ENCODE results near the gene SHISA4.
"Not testable (repeated sequence)": the region's sequence is repeated elsewhere in the genome, so short reads cannot be mapped to it uniquely, and the experiment has no call there.

SHISA4 gene, protein sequence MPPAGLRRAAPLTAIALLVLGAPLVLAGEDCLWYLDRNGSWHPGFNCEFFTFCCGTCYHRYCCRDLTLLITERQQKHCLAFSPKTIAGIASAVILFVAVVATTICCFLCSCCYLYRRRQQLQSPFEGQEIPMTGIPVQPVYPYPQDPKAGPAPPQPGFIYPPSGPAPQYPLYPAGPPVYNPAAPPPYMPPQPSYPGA

GRCh38 chr1:201888282-201889089 is at the start of gene SHISA4:
Gene SHISA4 (plus strand): TSS chr1:201888898. CDS start chr1:201888995, 97 bp downstream.
- DNase-seq (ENCODE audit: low read depth), result no peak

- DNase-seq (ENCODE audit: low read depth), result not testable (repeated sequence)
Observed at GRCh38 chr1:201839089-201839488, 49.6 kb upstream of the SHISA4 start.

DNA sequence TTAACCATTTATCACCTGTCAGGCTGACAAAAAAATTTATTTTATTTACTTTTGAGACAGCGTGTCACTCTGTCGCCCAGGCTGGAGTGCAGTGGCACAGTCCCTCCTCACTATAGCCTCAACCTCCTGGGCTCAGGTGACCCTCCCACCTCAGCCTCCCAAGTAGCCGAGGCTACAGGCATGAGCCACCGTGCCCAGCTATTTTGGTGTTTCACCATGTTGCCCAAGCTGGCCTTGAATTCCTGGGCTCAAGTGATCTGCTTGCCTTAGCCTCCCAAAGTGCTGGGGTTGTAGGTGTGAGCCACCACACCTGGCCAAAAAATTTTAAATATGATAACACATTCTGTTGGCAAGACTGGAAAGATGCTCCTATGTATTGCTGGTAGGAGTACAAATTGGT is 48.6 kb upstream of the SHISA4 start:
- DNase-seq (ENCODE audit: low read depth), result no peak

DNA sequence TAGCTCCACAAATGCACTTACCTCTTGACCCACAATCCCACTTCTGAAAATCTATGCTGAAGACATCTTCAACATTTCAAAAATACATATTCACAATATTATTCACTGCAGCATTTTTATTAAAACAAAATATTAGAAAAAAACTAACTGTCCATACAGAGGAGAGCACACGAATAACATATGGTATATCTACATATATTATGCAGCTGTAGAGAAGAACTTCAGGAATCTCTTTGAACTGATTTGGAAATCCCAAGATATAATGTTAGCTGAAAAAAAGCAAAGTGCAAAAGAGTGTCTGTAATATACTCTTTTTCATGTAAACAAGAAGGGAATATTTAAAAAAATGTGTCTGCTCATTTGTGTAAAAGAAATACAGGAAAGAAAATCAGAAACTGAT is 48.2 kb upstream of the SHISA4 start:
- no peak for DNase-seq (ENCODE audit: low read depth)

DNA sequence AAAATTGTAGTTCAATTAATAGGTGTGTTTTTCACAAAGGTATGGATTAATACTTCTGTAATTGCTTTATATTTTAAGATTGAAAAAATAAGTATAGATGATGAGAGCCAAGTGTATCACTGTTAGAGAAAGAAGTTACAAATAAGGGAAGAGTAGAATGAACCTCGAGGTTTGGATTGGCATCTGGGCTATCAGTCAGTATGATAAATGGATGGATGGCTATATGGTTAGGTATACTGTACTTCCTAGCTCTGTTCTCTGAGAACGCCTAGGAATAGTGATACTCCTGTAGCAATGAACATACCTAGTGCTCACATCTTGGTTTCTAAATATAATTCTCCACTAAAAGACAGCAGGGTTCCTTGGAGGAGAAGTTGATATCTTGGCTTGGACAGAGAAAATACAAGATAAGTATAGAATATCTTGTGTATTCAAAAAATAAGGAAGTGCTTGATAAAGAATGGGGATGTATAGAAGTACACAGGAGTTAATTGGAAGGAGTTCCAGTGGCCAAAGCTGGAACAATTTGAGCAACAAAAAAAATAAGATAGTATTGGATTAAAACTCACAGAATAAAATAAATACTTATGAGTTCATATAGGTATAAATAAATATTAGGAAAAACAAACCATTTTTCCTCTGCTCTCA is 47.3 kb upstream of the SHISA4 start:
- no peak for DNase-seq (ENCODE audit: low read depth)

DNA sequence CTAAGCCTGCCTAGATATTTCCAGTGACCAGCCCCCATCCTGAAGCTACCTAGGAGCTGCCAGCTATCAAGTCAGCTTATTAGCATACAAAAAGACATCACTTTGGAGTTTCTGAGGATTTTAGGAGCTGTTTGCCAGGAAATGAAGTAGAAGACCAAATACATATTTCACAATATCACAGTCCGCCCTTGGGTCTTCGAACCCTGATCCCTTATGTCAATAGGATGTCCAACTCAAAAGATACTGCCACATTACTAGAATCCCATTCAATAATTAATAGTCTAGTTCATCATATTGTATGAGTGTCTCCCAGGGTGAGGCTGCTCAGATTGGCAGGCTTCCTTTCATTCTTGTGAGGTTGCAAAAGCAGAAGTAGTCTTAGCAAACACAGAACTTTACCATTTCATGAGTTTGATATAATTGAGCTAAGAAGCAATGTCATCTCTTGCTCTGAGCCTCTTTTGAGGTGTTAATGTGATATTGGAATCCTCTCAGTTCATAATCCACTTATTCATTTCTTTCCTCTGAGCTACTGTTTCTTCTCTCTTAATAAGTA is 46.1 kb upstream of the SHISA4 start:
- DNase-seq (ENCODE audit: low read depth), result no peak

- DNase-seq (ENCODE audit: low read depth), result no peak
Observed at GRCh38 chr1:201845331-201846083, 43.2 kb upstream of the SHISA4 start.

- no peak for DNase-seq (ENCODE audit: low read depth)
Observed at GRCh38 chr1:201847150-201847549, 41.5 kb upstream of the SHISA4 start.

DNA sequence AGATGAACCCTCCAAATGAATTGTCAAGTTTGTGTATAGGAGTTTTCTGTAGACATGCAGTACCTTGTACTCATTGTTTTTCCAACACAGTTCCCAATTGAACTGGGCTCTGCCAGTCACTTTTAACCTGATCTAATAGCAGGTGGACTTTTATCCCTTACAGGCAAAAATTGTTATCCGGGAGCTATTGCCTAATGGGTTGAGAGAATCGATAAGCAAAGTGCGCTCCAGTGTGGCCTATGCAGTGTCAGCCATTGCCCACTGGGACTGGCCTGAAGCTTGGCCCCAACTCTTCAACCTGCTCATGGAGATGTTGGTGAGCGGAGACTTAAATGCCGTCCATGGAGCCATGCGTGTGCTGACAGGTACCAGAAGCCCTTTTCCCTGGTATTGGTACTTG is 40.5 kb upstream of the SHISA4 start:
- DNase-seq (ENCODE audit: low read depth), result no peak

GRCh38 chr1:201849372-201850052 is 39.2 kb upstream of the SHISA4 start:
- no peak for DNase-seq (ENCODE audit: low read depth)

DNA sequence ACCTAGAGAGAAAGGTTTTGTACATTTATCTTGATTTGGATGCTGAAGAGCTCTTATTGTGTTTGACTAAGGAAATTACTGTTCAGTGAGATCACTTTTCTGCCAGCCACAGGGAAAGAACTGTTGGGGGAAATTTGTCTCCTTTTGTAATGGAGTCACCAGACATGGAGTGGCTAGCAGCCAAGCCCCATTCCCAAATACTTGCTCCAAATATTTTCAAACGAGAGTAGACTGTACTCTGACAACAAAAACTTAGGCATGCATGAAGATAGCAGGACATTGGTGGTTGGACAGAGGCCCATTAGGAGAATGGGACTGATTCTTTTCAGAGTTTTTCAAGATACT is 38.7 kb upstream of the SHISA4 start:
- DNase-seq (ENCODE audit: low read depth), result no peak

GRCh38 chr1:201851949-201852348 is 36.7 kb upstream of the SHISA4 start:
- no peak for DNase-seq (ENCODE audit: low read depth)

GRCh38 chr1:201856722-201857121 is 32.0 kb upstream of the SHISA4 start:
- not testable (repeated sequence) for DNase-seq (ENCODE audit: low read depth)

GRCh38 chr1:201859424-201859823 is 29.3 kb upstream of the SHISA4 start:
- no peak for DNase-seq (ENCODE audit: low read depth)

- no peak for DNase-seq (ENCODE audit: low read depth)
Observed at GRCh38 chr1:201861448-201861847, 27.2 kb upstream of the SHISA4 start.

GRCh38 chr1:201870397-201870796 is 18.3 kb upstream of the SHISA4 start:
- no peak for DNase-seq (ENCODE audit: low read depth)

DNA sequence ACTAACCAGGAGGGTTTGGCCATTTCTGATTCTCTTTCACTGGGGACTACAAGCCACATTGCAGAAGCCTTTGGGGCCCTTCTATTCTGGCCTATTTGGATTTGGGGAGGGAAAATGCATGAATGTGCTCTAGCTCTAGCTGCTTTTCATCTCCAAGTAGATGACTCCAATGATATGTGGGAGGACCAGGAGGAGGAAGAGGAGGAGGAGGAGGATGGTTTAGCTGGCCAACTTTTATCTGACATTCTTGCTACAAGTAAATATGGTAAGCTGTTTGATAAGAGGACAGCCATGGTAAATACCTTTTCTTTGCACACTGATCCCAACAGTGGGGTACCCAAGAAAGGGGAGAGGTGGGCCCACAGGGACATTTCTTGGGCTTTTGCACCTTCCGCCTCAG is 14.0 kb upstream of the SHISA4 start:
- DNase-seq (ENCODE audit: low read depth), result no peak

DNA sequence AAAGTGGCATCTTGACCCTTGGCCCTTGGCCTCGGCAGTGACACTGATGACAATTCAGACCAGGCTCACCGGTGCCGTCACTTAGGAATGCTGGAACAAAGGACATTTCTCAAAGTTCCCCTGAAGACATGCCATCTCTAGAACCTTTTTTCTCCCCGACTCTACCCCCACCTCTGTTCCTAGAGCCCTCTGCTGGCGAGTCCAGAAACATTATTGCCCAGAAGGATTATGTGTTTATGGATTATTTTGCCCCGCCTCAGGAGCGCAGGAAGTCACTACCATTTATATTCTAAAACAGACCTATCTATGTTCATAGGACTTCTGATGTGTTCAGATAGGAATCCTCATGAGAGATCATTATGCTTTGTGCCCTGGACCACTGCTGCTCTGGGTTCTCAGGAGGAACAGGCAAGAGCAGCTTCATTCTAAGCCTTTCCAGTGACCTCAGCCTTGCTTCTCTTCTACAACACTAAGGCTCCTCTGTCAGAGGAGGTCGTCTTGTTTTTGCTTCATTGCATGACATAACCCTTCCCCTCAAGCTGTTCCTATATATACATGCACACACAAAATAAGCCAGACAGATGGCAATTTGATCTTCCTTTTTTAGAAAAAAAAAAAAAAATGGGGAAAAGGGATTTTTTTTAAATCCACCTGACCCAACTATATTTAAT is 12.4 kb upstream of the SHISA4 start:
- no peak for DNase-seq (ENCODE audit: low read depth)

- DNase-seq (ENCODE audit: low read depth), result no peak
Observed at GRCh38 chr1:201877877-201878401, 10.8 kb upstream of the SHISA4 start.

GRCh38 chr1:201880928-201881571 is 7.6 kb upstream of the SHISA4 start:
- no peak for DNase-seq (ENCODE audit: low read depth)

Data from stimulated activated CD8-positive, alpha-beta memory T cell treated with anti-CD3 and anti-CD28 coated beads, Interleukin-7, amount 100 ng/mL, for 24 hours (primary cell).